Measurements from ENCODE around the gene LIPA. TPM values are rescaled to one million over a fixed set of nuclear protein-coding genes. Genes with fewer than 3 reads are reported as not detected.

LIPA gene
- total and polyA plus RNA-seq, 11 donors, result 4.8 to 127 (median 18.8) TPM

GRCh38 chr10:89224739-89225443, 26.7 kb downstream of the LIPA start:
- intact Hi-C loops (cut with DNase I), result loop anchor here in 1 of 10 donors (5.0 kb wide), 1 partner anchor 388 kb away; no protein-coding TSS in a partner anchor
- DNase-seq (peak; percentile 45 to 72 (median 55)), ATAC-seq (peak; percentile 60 to 85 (median 63))
- TF ChIP-seq POLR2A (IDR thresholded peaks at IDR 0.05) (no peak), CTCF (IDR thresholded peaks at IDR 0.05) (peak in 10 of 12 donors; percentile 17 to 70 (median 36))
- Histone ChIP-seq H3K36me3 (peaks cover 0 to 62% (median 21%) of the 10 kb centered on the region in 9 donors), H3K27me3 (no peaks in the 10 kb centered on the region), H3K27ac (peak overlapping the region; percentile 56 to 89 (median 78)), H3K4me3 (peak overlapping the region in 8 of 12 donors; percentile 11 to 42 (median 33)), H3K4me1 (peaks cover 0 to 15% (median 0%) of the 10 kb centered on the region in 12 donors), H3K9me3 (no peaks in the 10 kb centered on the region)
- WGBS, 4 donors, result 51 to 61% (median 57%) methylated on average over 18 of the region's 18 CpGs

- DNase-seq, result no peak
- TF ChIP-seq CTCF (IDR thresholded peaks at IDR 0.05) (no peak), POLR2A (IDR thresholded peaks at IDR 0.05) (no peak)
- Histone ChIP-seq H3K27me3 (no peaks in the 10 kb centered on the region), H3K36me3 (peaks cover 0 to 60% (median 17%) of the 10 kb centered on the region in 9 donors), H3K4me3 (no peak overlapping the region), H3K27ac (no peak overlapping the region), H3K4me1 (peaks cover 0 to 27% (median 7%) of the 10 kb centered on the region in 12 donors), H3K9me3 (no peaks in the 10 kb centered on the region)
- intact Hi-C loops (cut with DNase I), result loop anchor here in 1 of 10 donors (5.0 kb wide), 1 partner anchor 385 kb away; no protein-coding TSS in a partner anchor
- 74 to 85% (median 78%) methylated on average over 2 of the region's 2 CpGs for WGBS, 4 donors
- no peak for ATAC-seq
Observed at GRCh38 chr10:89221919-89222318, 29.7 kb downstream of the LIPA start.

GRCh38 chr10:89219513-89220218, 31.9 kb downstream of the LIPA start:
- intact Hi-C loops (cut with DNase I), result loop anchor here in 8 of 10 donors (2.0 to 5.0 kb wide), 3 partner anchors 282 to 382 kb away; no protein-coding TSS in a partner anchor
- Histone ChIP-seq H3K9me3 (no peaks in the 10 kb centered on the region), H3K27ac (no peak overlapping the region), H3K4me3 (no peak overlapping the region), H3K27me3 (no peaks in the 10 kb centered on the region), H3K36me3 (peaks cover 0 to 67% (median 21%) of the 10 kb centered on the region in 9 donors), H3K4me1 (peaks cover 0 to 21% (median 6%) of the 10 kb centered on the region in 12 donors)
- ATAC-seq (peak in 2 of 4 donors; percentile 16 to 33), DNase-seq (no peak)
- WGBS, 4 donors, result 75 to 84% (median 81%) methylated on average over 4 of the region's 4 CpGs
- TF ChIP-seq CTCF (IDR thresholded peaks at IDR 0.05) (no peak), POLR2A (IDR thresholded peaks at IDR 0.05) (no peak)
